Trophoblast cell (in vitro differentiated cells and primary cell): ENCODE results near the gene ZFHX3.
"Not testable (repeated sequence)": the region's sequence is repeated elsewhere in the genome, so short reads cannot be mapped to it uniquely, and the experiment has no call there.

Experiments used
- DNase-seq, 2 donors: peaks; one replicate each; pipeline ENCODE4 v3.0.0-alpha.2; 2016
- H2AFZ ChIP-seq: 2 replicates; pipeline ENCODE4 v1.6.1; 2013; ENCODE audit warnings: low read length, moderate library complexity, mild to moderate bottlenecking; ENCODE audit not compliant: insufficient read depth, poor library complexity
- H2AK5ac ChIP-seq: 2 replicates; pipeline ENCODE4 v1.6.1; 2013; ENCODE audit warnings: mild to moderate bottlenecking, low read length
- H2BK120ac ChIP-seq: 2 replicates; pipeline ENCODE4 v1.6.1; 2013; ENCODE audit warnings: low read length, mild to moderate bottlenecking, moderate library complexity; ENCODE audit not compliant: insufficient read depth, poor library complexity
- H2BK12ac ChIP-seq: 2 replicates; pipeline ENCODE4 v1.6.1; 2013; ENCODE audit warnings: mild to moderate bottlenecking, low read length, moderate library complexity
- H2BK5ac ChIP-seq: 2 replicates; pipeline ENCODE4 v1.6.1; 2013; ENCODE audit warnings: low read length, low read depth, moderate library complexity, mild to moderate bottlenecking; ENCODE audit not compliant: poor library complexity
- H3K14ac ChIP-seq: 2 replicates; pipeline ENCODE4 v1.6.1; 2013; ENCODE audit warnings: mild to moderate bottlenecking, low read length
- H3K18ac ChIP-seq: 2 replicates; pipeline ENCODE4 v1.6.1; 2013; ENCODE audit warnings: mild to moderate bottlenecking, low read length
- H3K23ac ChIP-seq: 2 replicates; pipeline ENCODE4 v1.6.1; 2013; ENCODE audit warnings: low read length
- H3K27ac ChIP-seq: 2 replicates; pipeline ENCODE4 v1.5.1; 2013; ENCODE audit warnings: low read depth, mild to moderate bottlenecking, inconsistent platforms, low read length, moderate library complexity
- H3K27me3 ChIP-seq: 2 replicates; pipeline ENCODE4 v1.6.1; 2013; ENCODE audit warnings: inconsistent platforms, mild to moderate bottlenecking, low read length, moderate library complexity; ENCODE audit not compliant: insufficient read depth
- H3K36me3 ChIP-seq, 2 experiments: 1 replicate in 1 of 2; 2 replicates in 1 of 2; pipeline ENCODE4 v1.6.1; 2013; ENCODE audit warnings: low read length in 2 of 2, mild to moderate bottlenecking in 2 of 2, moderate library complexity in 1 of 2; ENCODE audit not compliant: insufficient read depth in 2 of 2, control insufficient read depth in 1 of 2
- H3K4ac ChIP-seq: 2 replicates; pipeline ENCODE4 v1.6.1; 2013; ENCODE audit warnings: low read depth, mild to moderate bottlenecking, low read length, moderate library complexity
- H3K4me1 ChIP-seq, 2 experiments: 1 replicate in 1 of 2; 2 replicates in 1 of 2; pipeline ENCODE4 v1.6.1; 2013; ENCODE audit warnings: low read length in 2 of 2, mild to moderate bottlenecking in 2 of 2, moderate library complexity in 1 of 2; ENCODE audit not compliant: insufficient read depth in 2 of 2, control insufficient read depth in 1 of 2
- H3K4me2 ChIP-seq: 2 replicates; pipeline ENCODE4 v1.6.1; 2013; ENCODE audit warnings: inconsistent platforms, mild to moderate bottlenecking, low read length, moderate library complexity
- H3K4me3 ChIP-seq: 2 replicates; pipeline ENCODE4 v1.5.1; 2013; ENCODE audit warnings: mild to moderate bottlenecking, low read depth, low read length, inconsistent platforms
- H3K79me1 ChIP-seq: one replicate; pipeline ENCODE4 v1.6.1; 2013; ENCODE audit warnings: low read length
- H3K79me2 ChIP-seq: 2 replicates; pipeline ENCODE4 v1.6.1; 2013; ENCODE audit warnings: low read length, mild to moderate bottlenecking; ENCODE audit not compliant: control insufficient read depth, insufficient read depth, poor library complexity
- H3K9ac ChIP-seq: 2 replicates; pipeline ENCODE4 v1.6.1; 2013; ENCODE audit warnings: mild to moderate bottlenecking, low read length
- H3K9me3 ChIP-seq: 2 replicates; pipeline ENCODE4 v1.6.1; 2013; ENCODE audit warnings: low read depth, mild to moderate bottlenecking, control low read depth, inconsistent platforms, low read length; ENCODE audit not compliant: insufficient read depth
- H4K12ac ChIP-seq: 2 replicates; pipeline ENCODE4 v1.6.1; 2013; ENCODE audit warnings: low read depth, mild to moderate bottlenecking, low read length, moderate library complexity
- H4K8ac ChIP-seq: 2 replicates; pipeline ENCODE4 v1.6.1; 2013; ENCODE audit warnings: low read depth, mild to moderate bottlenecking, low read length, moderate library complexity
- H4K91ac ChIP-seq: one replicate; pipeline ENCODE4 v1.6.1; 2013; ENCODE audit warnings: low read depth, mild to moderate bottlenecking, low read length, moderate library complexity
- WGBS: extraction: QIAGEN DNeasy Blood & Tissue Kit; methylation state at CpG from one replicate; pipeline ENCODE4 v1.1.7; 2013; ENCODE audit warnings: missing lambda C conversion rate; ENCODE audit not compliant: insufficient read length, insufficient coverage; ENCODE audit errors: extremely low coverage; 5-methylcytosine and 5-hydroxymethylcytosine counted together

ZFHX3 gene

DNA sequence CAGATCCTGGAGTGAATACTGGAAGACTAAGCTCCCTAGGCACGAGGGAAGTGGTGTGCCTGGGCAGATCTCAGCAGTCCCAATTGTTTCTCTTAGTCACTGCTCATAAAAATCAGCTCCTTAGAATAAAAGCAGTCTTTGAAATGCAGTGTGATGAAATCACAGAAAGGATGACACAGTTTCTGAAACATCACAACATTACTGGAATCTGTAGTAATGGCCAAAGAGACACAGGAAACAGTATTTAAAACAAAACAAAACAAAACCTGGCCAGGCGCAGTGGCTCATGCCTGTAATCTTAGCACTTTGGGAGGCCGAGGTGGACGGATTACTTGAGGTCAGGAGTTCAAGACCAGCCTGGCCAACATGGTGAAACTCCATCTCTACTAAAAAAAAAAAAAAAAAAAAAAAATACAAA lies 34.7 kb upstream of the ZFHX3 start:
- H3K4me3 ChIP-seq, H2AK5ac ChIP-seq, H3K27me3 ChIP-seq, H2BK12ac ChIP-seq, H2AFZ ChIP-seq, H2BK120ac ChIP-seq, H3K9ac ChIP-seq, H4K12ac ChIP-seq, H3K4me2 ChIP-seq, H3K4me1 ChIP-seq, H3K36me3 ChIP-seq, H3K23ac ChIP-seq, H3K79me2 ChIP-seq, H3K18ac ChIP-seq, H3K27ac ChIP-seq, H3K14ac ChIP-seq, H3K4ac ChIP-seq, H3K79me1 ChIP-seq, H3K9me3 ChIP-seq, H2BK5ac ChIP-seq: not testable (repeated sequence)
- peak overlapping the region; percentile 37 for H4K91ac ChIP-seq
- DNase-seq, result peak; percentile 64 to 91
- no CpG with 5 or more reads among the region's 4 CpGs for WGBS
- H4K8ac ChIP-seq, result peak overlapping the region; percentile 38

GRCh38 chr16:73080931-73081330 lies 33.0 kb upstream of the ZFHX3 start:
- Histone ChIP-seq H2BK12ac (no peak overlapping the region), H3K9ac (no peak overlapping the region), H3K4ac (no peak overlapping the region), H3K18ac (no peak overlapping the region), H3K27ac (no peak overlapping the region), H3K27me3 (no peaks in the 10 kb centered on the region), H3K14ac (no peak overlapping the region), H4K12ac (no peak overlapping the region), H2BK5ac (no peak overlapping the region), H2AK5ac (no peak overlapping the region), H3K36me3 (no peaks in the 10 kb centered on the region), H3K9me3 (no peaks in the 10 kb centered on the region), H3K4me3 (no peak overlapping the region), H2AFZ (no peak overlapping the region), H3K79me1 (no peaks in the 10 kb centered on the region), H3K23ac (no peak overlapping the region), H4K8ac (no peak overlapping the region), H2BK120ac (no peak overlapping the region), H3K4me1 (no peaks in the 10 kb centered on the region), H3K79me2 (no peaks in the 10 kb centered on the region), H3K4me2 (no peak overlapping the region), H4K91ac (no peak overlapping the region)
- WGBS, result no CpG with 5 or more reads among the region's 1 CpG
- DNase-seq, result no peak

GRCh38 chr16:73076324-73076810 lies 28.4 kb upstream of the ZFHX3 start:
- H2AK5ac ChIP-seq, result no peak overlapping the region
- no peak for DNase-seq
- H2BK12ac ChIP-seq, result no peak overlapping the region
- H4K12ac ChIP-seq, result no peak overlapping the region
- H3K4ac ChIP-seq, result no peak overlapping the region
- H3K27me3 ChIP-seq, result no peaks in the 10 kb centered on the region
- no peak overlapping the region for H2BK5ac ChIP-seq
- WGBS, result no CpG with 5 or more reads among the region's 6 CpGs
- H2BK120ac ChIP-seq, result no peak overlapping the region
- H3K9me3 ChIP-seq, result no peaks in the 10 kb centered on the region
- no peak overlapping the region for H3K18ac ChIP-seq
- H3K79me2 ChIP-seq, result no peaks in the 10 kb centered on the region
- no peak overlapping the region for H3K27ac ChIP-seq
- H3K14ac ChIP-seq, result no peak overlapping the region
- H3K4me1 ChIP-seq, result no peaks in the 10 kb centered on the region
- H4K8ac ChIP-seq, result no peak overlapping the region
- H3K4me2 ChIP-seq, result no peak overlapping the region
- no peaks in the 10 kb centered on the region for H3K36me3 ChIP-seq
- H2AFZ ChIP-seq, result no peak overlapping the region
- H3K4me3 ChIP-seq, result no peak overlapping the region
- H3K9ac ChIP-seq, result no peak overlapping the region
- no peaks in the 10 kb centered on the region for H3K79me1 ChIP-seq
- H4K91ac ChIP-seq, result no peak overlapping the region
- H3K23ac ChIP-seq, result no peak overlapping the region

DNA sequence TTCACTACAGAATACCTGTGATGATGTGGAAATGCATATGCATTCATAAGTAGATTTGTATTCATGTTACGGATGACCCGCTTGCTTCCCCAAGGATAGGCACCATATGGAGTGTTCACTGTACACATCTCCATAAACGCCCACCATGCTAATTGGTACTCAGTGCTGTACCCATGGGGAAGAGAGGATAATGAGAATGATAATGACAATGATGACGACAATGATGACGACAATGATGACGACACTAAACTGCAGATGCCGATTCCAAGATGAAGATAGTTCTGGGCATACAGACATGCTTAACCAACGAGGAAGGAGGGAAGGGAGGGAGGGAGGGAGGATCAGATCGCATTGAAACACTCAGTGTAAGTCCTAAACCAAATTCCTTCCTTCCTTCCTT lies 26.5 kb upstream of the ZFHX3 start:
- Histone ChIP-seq H2BK120ac (no peak overlapping the region), H4K91ac (no peak overlapping the region), H3K79me2 (no peaks in the 10 kb centered on the region), H3K36me3 (no peaks in the 10 kb centered on the region), H3K4ac (no peak overlapping the region), H2AK5ac (no peak overlapping the region), H3K9me3 (no peaks in the 10 kb centered on the region), H2BK12ac (no peak overlapping the region), H3K14ac (no peak overlapping the region), H3K4me1 (peaks cover 0 to 2% of the 10 kb centered on the region in 2 experiments), H3K4me3 (no peak overlapping the region), H3K27ac (no peak overlapping the region), H4K12ac (no peak overlapping the region), H3K9ac (no peak overlapping the region), H2BK5ac (no peak overlapping the region), H4K8ac (no peak overlapping the region), H3K27me3 (no peaks in the 10 kb centered on the region), H3K18ac (no peak overlapping the region), H3K23ac (no peak overlapping the region), H2AFZ (no peak overlapping the region), H3K79me1 (no peaks in the 10 kb centered on the region), H3K4me2 (no peak overlapping the region)
- WGBS, result no CpG with 5 or more reads among the region's 9 CpGs
- DNase-seq, result no peak
